COR-L47 (cell line): ENCODE measurements around the gene MCM9.

Experiments used
- DNase-seq: peaks from one replicate; lab custom pipeline; 2025; lab: John Stamatoyannopoulos, UW

MCM9 gene

DNA sequence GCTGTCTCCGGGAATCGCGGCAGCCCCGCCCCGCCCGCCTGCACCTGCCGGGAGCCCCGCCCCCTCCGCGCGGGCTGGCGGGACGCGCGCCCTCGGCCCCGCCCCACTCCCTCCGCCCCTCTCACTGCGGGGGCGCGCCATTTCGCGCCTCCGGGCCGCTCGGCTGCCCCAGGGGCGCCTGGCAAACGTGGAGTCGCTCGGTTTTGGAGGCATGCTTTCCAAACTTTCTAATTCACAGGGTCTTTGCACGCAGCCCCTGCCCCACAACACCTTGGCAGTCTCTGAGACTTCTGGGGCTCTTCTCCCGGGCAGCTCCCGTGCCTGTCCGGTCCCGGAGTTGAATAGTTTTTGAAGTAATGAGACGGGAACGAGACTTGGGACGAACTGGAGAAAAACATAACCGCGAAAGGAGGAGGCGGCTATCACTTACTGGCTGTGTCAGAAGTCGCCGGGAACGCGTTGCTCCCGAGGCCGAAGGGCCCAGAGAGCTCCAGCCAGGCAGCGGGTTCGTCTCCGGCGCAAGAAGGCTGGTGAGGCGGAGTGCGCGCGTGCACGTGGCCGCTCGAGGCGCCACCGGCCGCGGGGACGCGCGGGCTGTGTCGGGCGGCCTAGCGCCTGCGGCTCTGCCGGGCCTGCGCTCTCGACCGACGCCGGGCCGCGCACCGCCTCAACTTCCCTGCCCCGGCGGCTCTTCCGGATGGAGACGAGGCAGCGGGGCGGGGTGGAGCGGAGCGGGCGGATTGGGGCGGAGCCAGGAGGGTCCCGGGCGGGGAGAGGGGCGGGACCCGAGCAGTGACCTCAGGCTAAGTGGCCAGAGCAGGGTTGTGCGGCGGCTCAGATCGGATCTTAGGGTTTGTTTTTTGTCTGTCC lies at the start of gene MCM9:
TSS of gene MCM9 (minus strand) at position 699 of the 870 bp plus-strand sequence. CDS start 3,436 bp downstream, outside the sequence.
- DNase-seq: peak; percentile 60

GRCh38 chr6:118984342-118984741 lies 49.4 kb upstream of the MCM9 start:
- DNase-seq: no peak

GRCh38 chr6:118982575-118982911 lies 47.6 kb upstream of the MCM9 start:
- DNase-seq: no peak

GRCh38 chr6:118981884-118982574 lies 47.1 kb upstream of the MCM9 start:
- DNase-seq: no peak

GRCh38 chr6:118980063-118980462 lies 45.1 kb upstream of the MCM9 start:
- DNase-seq: no peak

GRCh38 chr6:118974790-118975189 lies 39.8 kb upstream of the MCM9 start:
- DNase-seq: no peak

DNA sequence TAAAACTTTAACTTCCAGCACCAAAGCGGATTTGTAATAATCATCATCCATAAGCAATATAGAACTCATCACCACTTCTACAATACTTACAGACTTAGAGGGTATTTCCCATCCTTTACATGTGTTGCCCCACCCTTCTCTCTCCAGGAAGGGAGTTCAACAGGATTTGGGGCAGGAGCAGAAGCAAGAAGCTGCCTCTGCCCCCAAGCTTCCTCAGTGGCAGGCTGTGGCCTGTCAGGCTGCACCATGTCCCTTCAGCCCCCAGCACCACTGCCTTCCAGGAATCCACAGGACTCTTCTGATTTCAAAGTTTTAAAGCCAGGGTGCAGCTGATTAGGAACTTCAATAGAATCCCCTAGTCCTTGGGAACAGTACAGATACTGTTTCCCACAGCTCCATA lies 36.7 kb upstream of the MCM9 start:
- DNase-seq: no peak

- no peak for DNase-seq
Observed at GRCh38 chr6:118970866-118971265, 35.9 kb upstream of the MCM9 start.

GRCh38 chr6:118968416-118968815 lies 33.5 kb upstream of the MCM9 start:
- no peak for DNase-seq

- DNase-seq: no peak
Observed at GRCh38 chr6:118967239-118967638, 32.3 kb upstream of the MCM9 start.

GRCh38 chr6:118965843-118966370 lies 30.9 kb upstream of the MCM9 start:
- DNase-seq: no peak

DNA sequence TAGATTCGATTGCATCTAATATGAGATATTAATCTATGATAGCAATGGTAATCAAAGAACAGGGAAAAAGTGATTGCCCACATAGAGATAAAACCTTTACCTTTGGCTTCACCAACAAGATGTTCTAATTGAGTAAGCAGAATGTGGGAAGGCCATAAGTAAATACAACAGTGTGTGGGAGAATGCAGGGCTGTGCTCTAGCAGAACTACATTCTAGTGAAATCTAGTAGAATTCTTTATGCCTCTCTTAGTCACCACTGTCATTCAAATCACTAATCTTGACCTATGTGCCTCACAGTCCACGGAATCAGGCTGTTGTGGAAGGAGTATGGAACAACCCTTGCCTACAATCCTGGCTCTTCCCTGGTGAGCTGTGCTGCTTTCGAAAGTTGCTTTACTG lies 30.4 kb upstream of the MCM9 start:
- no peak for DNase-seq

- DNase-seq: no peak
Observed at GRCh38 chr6:118963003-118963402, 28.0 kb upstream of the MCM9 start.

- DNase-seq: no peak
Observed at GRCh38 chr6:118959903-118960302, 24.9 kb upstream of the MCM9 start.

GRCh38 chr6:118953391-118953790 lies 18.4 kb upstream of the MCM9 start:
- DNase-seq: no peak

DNA sequence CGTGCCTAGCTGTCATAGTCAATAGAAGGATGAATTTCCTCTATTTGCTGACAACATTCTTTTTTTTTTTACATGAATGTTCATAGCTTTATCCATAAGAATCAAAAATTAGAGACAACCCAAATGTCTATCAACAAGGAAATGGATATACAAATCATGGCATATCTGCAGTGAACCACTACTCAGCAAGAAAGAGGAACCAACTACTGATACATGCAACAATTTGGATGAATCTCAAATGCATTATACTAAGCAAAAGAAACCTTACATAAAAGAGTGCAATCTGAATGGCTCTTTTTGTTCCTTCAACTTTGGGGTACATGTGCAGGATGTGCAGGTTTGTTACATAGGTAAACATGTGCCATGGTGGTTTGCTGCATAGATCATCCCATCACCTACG lies 17.7 kb upstream of the MCM9 start:
- no peak for DNase-seq

DNA sequence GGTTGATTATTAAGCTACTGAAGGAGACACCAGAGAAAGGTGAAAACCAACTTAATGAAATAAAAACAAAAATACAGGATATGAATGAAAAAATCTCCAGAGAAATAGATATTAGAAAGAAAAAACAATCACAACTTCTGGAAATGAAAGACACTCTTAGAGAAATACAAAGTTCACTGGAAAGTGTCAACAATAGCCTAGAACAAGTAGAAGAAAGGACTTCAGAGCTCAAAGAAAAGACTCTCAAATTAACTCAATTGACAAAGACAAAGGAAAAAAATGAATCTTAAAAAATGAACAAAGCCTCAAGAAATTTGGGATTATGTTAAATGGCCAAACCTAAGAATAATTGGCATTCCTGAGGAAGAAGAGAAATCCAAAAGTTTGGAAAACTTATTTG lies 10.3 kb upstream of the MCM9 start:
- DNase-seq: no peak

DNA sequence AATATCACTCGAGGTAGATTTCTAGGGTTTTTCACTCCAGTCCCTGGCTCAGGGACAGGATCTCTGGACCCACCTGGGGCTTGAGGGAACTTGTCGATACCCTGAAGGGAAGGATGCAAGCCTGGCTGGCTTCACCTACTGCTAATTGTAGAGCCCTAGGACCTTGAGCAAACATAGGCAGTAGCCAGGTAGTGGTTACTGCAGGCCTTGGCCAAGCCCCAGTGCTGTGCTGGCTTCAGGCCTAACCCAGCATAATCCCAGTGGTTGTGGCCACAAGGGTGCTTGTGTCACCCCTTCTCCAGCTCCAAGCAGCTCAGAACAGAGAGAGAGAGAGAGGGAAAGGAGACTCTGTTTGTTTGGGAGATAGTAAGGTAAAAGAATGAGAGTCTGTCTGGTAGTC lies 5.8 kb upstream of the MCM9 start:
- no peak for DNase-seq

GRCh38 chr6:118939683-118940082 lies 4.7 kb upstream of the MCM9 start:
- no peak for DNase-seq

DNA sequence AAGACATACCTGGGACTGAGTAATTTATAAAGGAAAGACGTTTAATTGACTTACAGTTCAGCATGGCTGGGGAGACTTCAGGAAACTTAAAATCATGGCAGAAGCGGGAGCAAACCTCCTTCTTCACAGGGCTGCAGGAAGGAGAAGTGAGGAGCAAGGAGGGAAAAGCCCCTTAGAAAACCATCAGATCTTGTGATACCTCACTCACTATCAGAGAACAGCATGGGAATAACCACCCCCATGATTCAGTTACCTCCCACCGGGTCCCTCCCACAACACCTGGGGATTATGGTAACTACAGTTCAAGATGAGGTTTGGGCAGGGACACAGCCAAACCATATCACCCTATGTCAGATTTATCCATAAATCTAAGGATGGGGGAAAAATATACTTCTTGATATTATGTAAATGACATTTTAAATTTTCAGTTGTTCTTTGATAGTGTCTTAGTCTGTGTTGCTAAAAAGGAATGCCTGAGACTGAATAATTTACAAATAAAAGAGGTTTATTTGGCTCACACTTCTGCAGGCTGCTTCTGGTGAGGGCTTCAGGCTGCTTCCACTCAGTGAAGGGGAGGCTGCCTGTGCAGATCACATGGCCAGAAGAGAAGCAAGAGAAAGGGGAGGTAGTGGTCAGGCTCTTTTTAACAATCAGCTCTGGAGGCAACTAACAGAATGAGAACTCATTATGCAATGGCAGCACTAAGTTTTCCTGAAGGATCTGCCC lies 1.2 kb upstream of the MCM9 start:
- no peak for DNase-seq

DNA sequence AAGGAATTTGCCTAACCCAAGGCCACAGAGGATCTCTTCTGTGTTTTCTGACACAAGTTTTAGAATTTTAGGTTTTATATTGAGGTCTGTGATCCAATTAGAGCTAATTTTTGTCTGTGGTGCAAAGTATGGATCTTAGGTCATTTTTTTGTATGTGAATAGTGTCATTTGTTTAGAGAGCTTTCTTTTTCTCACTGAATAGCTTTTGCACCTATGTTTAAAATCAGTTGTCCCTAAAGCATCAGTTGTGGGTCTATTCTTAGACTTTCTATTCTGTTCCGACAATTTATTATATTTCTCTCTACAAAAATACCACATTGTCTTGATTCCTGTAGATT lies 341 bp upstream of the MCM9 start:
- DNase-seq: no peak

- no peak for DNase-seq
Observed at GRCh38 chr6:118933855-118934460, 1.0 kb downstream of the MCM9 start.
